ENCODE data around the gene DLL3. TPM values are rescaled to one million over a fixed set of nuclear protein-coding genes. Genes with fewer than 3 reads are reported as not detected.
A peak's percentile ranks its signal among the peaks of the same experiment; 100 is the strongest.

Gene DLL3
- total RNA-seq, 1 experiment from 2014 or later = 45.3 TPM

GRCh38 chr19:39479916-39480315, 18.8 kb upstream of the DLL3 start:
- in situ Hi-C loops (cut with HindIII; ENCODE audit: low pct_unique_long_range_greater_than_20kb, low sequenced_read_pairs) = no loop called here

GRCh38 chr19:39480337-39481228, 18.2 kb upstream of the DLL3 start, which contains the start of gene TIMM50:
Gene TIMM50 (plus strand): TSS chr19:39480838. CDS start chr19:39480854, 16 bp downstream.
- in situ Hi-C loops (cut with HindIII; ENCODE audit: low pct_unique_long_range_greater_than_20kb, low sequenced_read_pairs) = no loop called here
- DNase-seq (ENCODE audit: low read depth, low spot score) = peak; percentile 99

More at GRCh38 chr19:39479916-39480315, 18.8 kb upstream of the DLL3 start:
- DNase-seq (ENCODE audit: low read depth, low spot score) = peak; percentile 94

- DNase-seq (ENCODE audit: low read depth, low spot score) = no peak
- in situ Hi-C loops (cut with HindIII; ENCODE audit: low pct_unique_long_range_greater_than_20kb, low sequenced_read_pairs) = no loop called here
These were observed 17.6 kb upstream of the DLL3 start for GRCh38 chr19:39481229-39481545.

- DNase-seq (ENCODE audit: low read depth, low spot score) = no peak
- in situ Hi-C loops (cut with HindIII; ENCODE audit: low pct_unique_long_range_greater_than_20kb, low sequenced_read_pairs) = no loop called here
These were observed 17.1 kb upstream of the DLL3 start for GRCh38 chr19:39481676-39482075.

- in situ Hi-C loops (cut with HindIII; ENCODE audit: low pct_unique_long_range_greater_than_20kb, low sequenced_read_pairs) = no loop called here
- DNase-seq (ENCODE audit: low read depth, low spot score) = no peak
These were observed 15.6 kb upstream of the DLL3 start for GRCh38 chr19:39483141-39483540.

- in situ Hi-C loops (cut with HindIII; ENCODE audit: low pct_unique_long_range_greater_than_20kb, low sequenced_read_pairs) = no loop called here
- no peak for DNase-seq (ENCODE audit: low read depth, low spot score)
These were observed 9.0 kb upstream of the DLL3 start for GRCh38 chr19:39489756-39490155.

- DNase-seq (ENCODE audit: low read depth, low spot score) = no peak
- in situ Hi-C loops (cut with HindIII; ENCODE audit: low pct_unique_long_range_greater_than_20kb, low sequenced_read_pairs) = no loop called here
These were observed 6.5 kb upstream of the DLL3 start for GRCh38 chr19:39492225-39492624.

GRCh38 chr19:39492788-39493187, 6.0 kb upstream of the DLL3 start:
- DNase-seq (ENCODE audit: low read depth, low spot score) = no peak
- in situ Hi-C loops (cut with HindIII; ENCODE audit: low pct_unique_long_range_greater_than_20kb, low sequenced_read_pairs) = no loop called here

- in situ Hi-C loops (cut with HindIII; ENCODE audit: low pct_unique_long_range_greater_than_20kb, low sequenced_read_pairs) = no loop called here
- DNase-seq (ENCODE audit: low read depth, low spot score) = peak; percentile 47
These were observed 4.1 kb upstream of the DLL3 start for GRCh38 chr19:39494661-39495060.

- DNase-seq (ENCODE audit: low read depth, low spot score) = no peak
- in situ Hi-C loops (cut with HindIII; ENCODE audit: low pct_unique_long_range_greater_than_20kb, low sequenced_read_pairs) = no loop called here
These were observed 2.7 kb upstream of the DLL3 start for GRCh38 chr19:39496063-39496462.

GRCh38 chr19:39497701-39497995, 1.1 kb upstream of the DLL3 start:
- DNase-seq (ENCODE audit: low read depth, low spot score) = no peak
- in situ Hi-C loops (cut with HindIII; ENCODE audit: low pct_unique_long_range_greater_than_20kb, low sequenced_read_pairs) = no loop called here

GRCh38 chr19:39497996-39498797, 550 bp upstream of the DLL3 start:
- in situ Hi-C loops (cut with HindIII; ENCODE audit: low pct_unique_long_range_greater_than_20kb, low sequenced_read_pairs) = no loop called here
- peak; percentile 50 for DNase-seq (ENCODE audit: low read depth, low spot score)

GRCh38 chr19:39499932-39500331, 1.2 kb downstream of the DLL3 start:
- in situ Hi-C loops (cut with HindIII; ENCODE audit: low pct_unique_long_range_greater_than_20kb, low sequenced_read_pairs) = no loop called here
- DNase-seq (ENCODE audit: low read depth, low spot score) = no peak

GRCh38 chr19:39500543-39500942, 1.8 kb downstream of the DLL3 start:
- DNase-seq (ENCODE audit: low read depth, low spot score) = no peak
- in situ Hi-C loops (cut with HindIII; ENCODE audit: low pct_unique_long_range_greater_than_20kb, low sequenced_read_pairs) = no loop called here

GRCh38 chr19:39501340-39501739, 2.6 kb downstream of the DLL3 start:
- in situ Hi-C loops (cut with HindIII; ENCODE audit: low pct_unique_long_range_greater_than_20kb, low sequenced_read_pairs) = no loop called here
- DNase-seq (ENCODE audit: low read depth, low spot score) = no peak

GRCh38 chr19:39502640-39503417, 4.1 kb downstream of the DLL3 start:
- peak; percentile 74 for DNase-seq (ENCODE audit: low read depth, low spot score)
- in situ Hi-C loops (cut with HindIII; ENCODE audit: low pct_unique_long_range_greater_than_20kb, low sequenced_read_pairs) = no loop called here

GRCh38 chr19:39506598-39506943, 7.8 kb downstream of the DLL3 start:
- DNase-seq (ENCODE audit: low read depth, low spot score) = no peak
- in situ Hi-C loops (cut with HindIII; ENCODE audit: low pct_unique_long_range_greater_than_20kb, low sequenced_read_pairs) = no loop called here

- peak; percentile 79 for DNase-seq (ENCODE audit: low read depth, low spot score)
- in situ Hi-C loops (cut with HindIII; ENCODE audit: low pct_unique_long_range_greater_than_20kb, low sequenced_read_pairs) = no loop called here
These were observed 8.4 kb downstream of the DLL3 start for GRCh38 chr19:39506944-39507714.
